GM18861 (cell line): ENCODE measurements around the gene ARHGEF25.
"Not testable (repeated sequence)": the region's sequence is repeated elsewhere in the genome, so short reads cannot be mapped to it uniquely, and the experiment has no call there.

ENCODE experiments used
- ATAC-seq: cut with Tn5 transposase; IDR thresholded peaks from one replicate; pipeline ENCODE4 v1.9.1; 2021; ENCODE audit not compliant: unreplicated experiment

Gene ARHGEF25

DNA sequence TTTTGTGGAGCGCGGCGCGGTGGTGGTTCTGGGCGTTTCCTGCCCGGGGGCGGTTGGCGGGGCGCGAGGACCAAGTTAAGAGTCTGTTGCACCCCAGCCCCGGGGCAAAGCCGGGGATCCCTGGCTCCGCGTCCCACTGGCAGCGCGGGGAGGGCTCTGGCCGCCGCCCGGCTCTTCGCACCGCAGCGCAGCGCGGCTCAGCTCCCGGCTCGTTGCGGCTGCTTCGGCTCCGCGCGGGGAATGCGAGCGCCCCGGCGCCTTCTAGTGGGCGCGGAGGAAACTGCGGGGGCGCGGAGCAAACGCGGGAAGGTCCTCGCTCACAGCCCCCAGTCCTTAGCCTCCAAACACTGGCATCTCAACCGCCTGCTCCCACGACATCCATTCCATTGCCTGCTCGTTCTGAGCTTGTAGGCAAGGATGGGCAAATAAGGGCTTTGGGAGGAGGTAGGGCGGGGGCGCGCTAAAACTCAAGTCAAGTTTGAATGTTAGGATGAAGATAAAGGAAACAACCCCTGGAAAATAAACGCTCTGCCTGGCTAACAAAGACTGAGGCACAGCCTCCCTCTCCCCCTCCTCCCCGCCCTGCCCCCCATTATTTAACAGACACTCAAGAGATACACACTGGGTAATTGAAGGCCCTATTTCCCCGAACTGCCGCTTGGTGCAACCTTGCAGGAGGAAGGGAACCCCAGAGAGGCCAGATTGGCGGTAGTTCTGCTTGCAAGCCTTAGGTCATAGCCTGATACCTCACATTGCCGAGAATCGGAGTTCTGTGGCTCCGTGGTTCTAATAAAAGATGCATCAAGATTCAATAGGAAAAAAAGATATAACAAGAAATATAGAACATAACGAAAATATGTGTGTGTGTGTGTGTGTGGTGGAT, 22.0 kb downstream of the ARHGEF25 start, which contains the start of gene B4GALNT1:
B4GALNT1 (minus strand) TSS at position 244 of the 883 bp plus-strand sequence. CDS start 1,069 bp downstream, outside the sequence.
- no peak for ATAC-seq

- not testable (repeated sequence) for ATAC-seq
Measured at GRCh38 chr12:57636731-57637130, 25.5 kb downstream of the ARHGEF25 start.

DNA sequence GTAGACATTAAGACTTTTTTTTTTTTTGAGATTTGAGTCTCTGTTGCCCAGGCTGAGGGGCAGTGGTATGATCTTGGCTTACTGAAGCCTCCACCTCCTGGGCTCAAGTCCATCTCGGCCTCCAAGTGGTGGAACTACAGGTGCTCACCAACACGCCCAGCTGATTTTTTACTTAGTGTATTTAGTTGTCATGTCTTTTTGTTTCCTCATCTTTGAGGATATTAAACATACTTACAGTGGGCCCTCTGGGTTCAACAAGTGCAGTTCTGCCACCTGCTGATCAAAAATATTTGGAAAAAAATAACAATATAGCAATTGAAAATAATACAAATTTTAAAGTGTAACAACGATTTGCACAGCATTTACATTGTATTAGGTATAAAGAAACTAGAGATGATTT, 26.1 kb downstream of the ARHGEF25 start:
- ATAC-seq, result no peak

GRCh38 chr12:57638096-57638495, 26.9 kb downstream of the ARHGEF25 start:
- ATAC-seq, result no peak

DNA sequence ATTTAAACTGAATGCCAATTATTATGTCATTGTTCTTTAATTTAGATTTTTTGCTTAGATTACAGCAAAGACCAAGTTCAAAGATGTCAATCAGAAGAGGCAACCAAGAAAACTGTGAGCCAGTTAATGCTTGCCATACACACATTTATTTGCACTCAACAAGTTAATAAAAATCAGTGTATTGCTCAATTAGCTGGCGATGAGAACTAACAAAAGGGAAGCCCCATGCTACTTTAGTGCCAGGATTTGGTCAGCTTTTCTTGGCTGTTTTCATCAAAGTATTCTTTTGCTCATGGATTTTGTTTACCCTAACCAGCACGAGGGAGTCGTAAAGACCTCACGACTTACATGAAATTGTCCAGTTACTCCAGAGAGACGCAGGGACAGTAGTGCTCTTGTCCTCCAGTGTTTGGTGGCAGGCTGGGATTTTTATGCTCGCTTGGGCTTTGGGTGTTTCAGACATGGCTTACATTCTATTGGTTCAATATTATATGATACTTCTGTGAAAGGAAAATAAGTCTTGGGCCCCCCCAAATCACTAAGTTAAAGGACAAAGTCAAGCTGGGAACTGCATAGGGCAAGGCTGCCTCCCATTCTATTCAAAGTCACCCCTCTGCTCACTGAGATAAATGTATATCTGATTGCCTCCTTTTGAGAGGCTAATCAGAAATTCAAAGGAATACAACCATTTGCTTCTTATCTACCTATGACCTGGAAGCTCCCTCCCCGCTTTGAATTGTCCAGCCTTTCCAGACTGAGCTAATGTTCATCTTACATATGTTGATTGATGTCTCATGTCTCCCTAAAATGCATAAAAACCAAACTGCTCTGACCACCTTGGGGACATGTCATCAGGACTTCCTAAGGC, 29.2 kb downstream of the ARHGEF25 start:
- no peak for ATAC-seq

- no peak for ATAC-seq
Measured at GRCh38 chr12:57641699-57642442, 30.6 kb downstream of the ARHGEF25 start.

DNA sequence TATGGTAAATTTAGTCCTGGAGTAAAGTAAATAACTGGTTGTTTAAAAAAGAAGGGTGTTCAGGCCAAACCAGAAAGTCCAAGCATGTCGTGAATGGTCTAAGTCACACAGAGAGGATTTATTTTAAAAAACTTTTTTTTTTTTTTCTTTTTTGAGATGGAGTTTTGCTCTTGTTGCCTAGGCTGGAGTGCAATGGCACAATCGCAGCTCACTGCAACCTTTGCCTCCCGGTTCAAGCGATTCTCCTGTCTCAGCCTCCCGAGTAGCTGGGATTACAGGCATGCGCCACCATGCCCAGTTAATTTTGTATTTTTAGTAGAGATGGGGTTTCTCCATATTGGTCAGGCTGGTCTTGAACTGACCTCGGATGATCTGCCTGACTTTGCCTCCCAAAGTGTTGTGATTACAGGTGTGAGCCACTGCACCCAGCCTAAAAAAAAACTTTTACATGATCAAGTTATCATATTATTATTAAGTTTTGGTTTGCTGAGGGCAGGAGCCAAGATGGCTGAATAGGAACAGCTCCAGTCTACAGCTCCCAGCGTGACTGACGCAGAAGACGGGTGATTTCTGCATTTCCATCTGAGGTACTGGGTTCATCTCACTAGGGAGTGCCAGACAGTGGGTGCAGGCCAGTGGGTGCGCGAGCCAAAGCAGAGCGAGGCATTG, 34.9 kb downstream of the ARHGEF25 start:
- not testable (repeated sequence) for ATAC-seq

DNA sequence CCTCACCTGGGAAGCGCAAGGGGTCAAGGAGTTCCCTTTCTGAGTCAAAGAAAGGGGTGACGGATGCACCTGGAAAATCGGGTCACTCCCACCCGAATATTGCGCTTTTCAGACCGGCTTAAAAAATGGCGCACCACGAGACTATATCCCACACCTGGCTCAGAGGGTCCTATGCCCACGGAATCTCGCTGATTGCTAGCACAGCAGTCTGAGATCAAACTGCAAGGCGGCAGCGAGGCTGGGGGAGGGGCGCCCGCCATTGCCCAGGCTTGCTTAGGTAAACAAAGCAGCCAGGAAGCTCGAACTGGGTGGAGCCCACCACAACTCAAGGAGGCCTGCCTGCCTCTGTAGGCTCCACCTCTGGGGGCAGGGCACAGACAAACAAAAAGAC, 35.4 kb downstream of the ARHGEF25 start:
- not testable (repeated sequence) for ATAC-seq

DNA sequence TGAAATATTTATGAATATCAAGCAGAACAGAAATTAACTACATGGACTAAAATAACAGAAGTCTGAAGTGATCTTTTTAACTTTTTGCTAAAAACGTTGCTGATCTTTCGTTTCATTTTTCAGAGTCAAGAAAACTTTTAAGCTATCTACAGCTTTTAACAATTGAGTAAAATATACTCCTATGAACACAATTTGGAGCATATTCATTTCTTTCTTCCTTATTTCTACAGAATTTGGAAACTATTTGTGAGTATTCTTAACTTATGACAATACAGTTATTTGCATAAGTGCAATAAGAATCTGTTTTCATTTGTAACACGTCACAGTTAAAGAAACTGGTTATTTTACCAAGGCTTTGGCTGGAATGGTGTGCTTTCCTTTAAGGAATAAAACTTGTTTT, 42.8 kb downstream of the ARHGEF25 start:
- no peak for ATAC-seq

DNA sequence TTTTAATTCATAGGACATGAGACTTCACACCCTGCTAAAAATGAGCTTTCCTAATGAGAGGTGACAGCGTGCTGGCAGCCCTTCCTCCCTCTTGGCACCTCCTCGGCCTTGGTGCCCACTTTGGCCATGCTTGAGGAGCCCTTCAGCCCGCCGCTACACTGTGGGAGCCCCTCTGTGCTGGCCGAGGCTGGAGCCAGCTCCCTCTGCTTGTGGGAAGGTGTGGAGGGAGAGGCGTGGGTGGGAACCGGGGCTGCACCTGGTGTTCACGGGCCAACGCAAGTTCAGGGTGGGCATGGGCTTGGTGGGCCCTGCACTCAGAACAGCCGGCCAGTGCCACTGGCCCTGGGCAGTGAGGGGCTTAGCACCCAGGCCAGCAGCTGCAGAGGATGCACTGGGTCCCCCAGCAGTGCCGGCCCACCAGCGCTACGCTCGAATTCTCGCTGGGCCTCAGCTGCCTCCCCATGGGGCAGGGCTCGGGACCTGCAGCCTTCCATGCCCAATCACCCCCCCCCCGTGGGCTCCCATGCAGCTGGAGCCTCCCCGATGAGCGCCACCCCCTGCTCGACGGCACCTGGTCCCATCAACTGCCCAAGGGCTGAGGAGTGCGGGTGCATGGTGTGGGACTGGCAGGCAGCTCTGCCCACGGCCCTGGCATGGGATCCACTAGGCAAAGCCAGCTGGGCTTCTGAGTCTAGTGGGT, 44.5 kb downstream of the ARHGEF25 start:
- ATAC-seq, result no peak

- not testable (repeated sequence) for ATAC-seq
Measured at GRCh38 chr12:57656408-57656807, 45.2 kb downstream of the ARHGEF25 start.

DNA sequence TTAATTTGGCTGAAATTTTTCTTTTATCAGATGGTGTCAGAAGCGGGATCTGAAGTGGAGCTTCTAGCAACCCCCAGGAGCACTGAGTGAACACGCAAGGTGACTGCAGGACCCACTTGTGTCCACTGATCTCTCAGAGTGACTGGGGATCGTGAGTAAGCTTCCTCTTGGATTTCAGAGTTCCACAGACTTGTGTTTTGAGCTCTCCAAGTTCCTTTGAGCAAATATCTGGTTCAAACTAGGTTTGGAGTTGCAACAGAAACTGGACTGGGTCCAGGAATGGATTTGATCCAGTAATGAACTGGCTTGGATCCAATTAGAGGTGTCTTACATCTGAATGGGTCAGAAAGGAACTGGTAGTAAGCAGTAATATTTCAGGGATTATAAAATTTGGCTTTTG, 46.5 kb downstream of the ARHGEF25 start:
- no peak for ATAC-seq

DNA sequence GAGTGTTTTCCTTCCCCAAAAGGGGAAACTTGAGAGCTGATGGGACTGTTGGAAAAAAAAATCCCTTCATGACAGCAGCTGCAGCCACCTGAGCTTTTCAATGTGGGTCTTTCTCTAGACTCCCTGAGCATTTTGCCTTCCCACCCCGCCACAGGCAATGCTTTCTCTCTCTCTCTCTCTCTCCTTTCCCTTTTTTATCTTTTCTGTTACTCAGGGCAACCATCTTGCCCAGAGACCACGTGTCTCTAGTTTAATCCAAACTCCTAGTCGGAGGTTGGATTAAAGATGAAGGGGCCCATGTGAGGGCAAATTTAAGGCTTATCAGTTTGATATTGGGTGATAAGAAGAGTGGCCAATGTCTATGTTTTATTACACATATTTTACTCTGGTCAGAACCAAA, 47.7 kb downstream of the ARHGEF25 start:
- ATAC-seq, result no peak

DNA sequence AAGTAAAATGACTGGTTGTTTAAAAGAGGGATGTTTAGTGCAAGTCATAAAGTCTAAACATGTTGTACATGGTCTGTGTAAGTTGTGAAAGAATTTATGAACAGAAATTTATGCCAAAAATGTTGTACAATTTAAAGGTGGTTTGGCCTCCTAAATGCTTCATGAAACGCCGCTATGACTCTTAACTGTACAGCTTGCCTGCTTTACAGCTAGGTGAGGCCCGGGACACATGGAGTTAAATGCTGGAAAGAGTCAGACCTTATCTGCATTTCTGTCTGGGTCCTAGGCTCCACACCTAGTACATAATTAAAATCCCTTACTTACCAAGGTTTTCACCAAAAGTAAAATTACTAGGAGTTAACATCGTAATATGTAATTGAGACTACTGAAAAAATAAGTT, 50.1 kb downstream of the ARHGEF25 start:
- ATAC-seq, result no peak

DNA sequence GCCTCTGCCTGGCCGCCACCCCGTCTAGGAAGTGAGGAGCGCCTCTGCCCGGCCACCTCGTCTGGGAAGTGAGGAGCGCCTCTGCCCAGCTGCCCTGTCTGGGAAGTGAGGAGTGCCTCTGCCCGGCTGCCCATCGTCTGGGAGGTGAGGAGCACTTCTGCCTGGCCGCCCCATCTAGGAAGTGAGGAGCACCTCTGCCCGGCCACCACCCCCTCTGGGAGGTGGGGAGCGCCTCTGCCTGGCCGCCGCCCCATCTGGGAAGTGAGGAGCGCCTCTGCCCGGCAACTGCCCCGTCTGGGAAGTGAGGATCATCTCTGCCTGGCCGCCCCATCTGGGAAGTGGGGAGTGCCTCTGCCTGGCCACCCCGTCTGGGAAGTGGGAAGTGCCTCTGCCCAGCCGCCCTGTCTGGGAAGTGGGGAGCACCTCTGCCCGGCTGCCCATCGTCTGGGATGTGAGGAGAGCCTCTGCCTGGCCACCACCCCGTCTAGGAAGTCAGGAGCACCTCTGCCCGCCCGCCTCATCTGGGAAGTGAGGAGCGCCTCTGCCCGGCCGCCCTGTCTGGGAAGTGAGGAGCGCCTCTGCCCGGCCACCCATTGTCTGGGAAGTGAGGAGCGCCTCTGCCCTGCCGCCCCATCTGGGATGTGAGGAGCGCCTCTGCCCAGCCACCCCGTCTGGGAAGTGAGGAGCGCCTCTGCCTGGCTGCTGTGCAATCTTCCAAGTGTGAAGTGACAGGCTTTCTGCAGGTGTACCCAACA, 54.0 kb downstream of the ARHGEF25 start:
- not testable (repeated sequence) for ATAC-seq
